Measurements from ENCODE around the gene ITGA3. TPM values are rescaled to one million over a fixed set of nuclear protein-coding genes. Genes with fewer than 3 reads are reported as not detected.

The ITGA3 gene
- total RNA-seq, 1 experiment from 2014 or later: 14.7 TPM

GRCh38 chr17:50118828-50119218 is 62.9 kb downstream of the ITGA3 start:
- intact Hi-C loops (cut with micrococcal nuclease; ENCODE audit: unreplicated experiment): no loop called here
- no peaks in the 10 kb centered on the region for H3K36me3 Mint-ChIP-seq (ENCODE audit: insufficient read depth, unreplicated experiment)

DNA sequence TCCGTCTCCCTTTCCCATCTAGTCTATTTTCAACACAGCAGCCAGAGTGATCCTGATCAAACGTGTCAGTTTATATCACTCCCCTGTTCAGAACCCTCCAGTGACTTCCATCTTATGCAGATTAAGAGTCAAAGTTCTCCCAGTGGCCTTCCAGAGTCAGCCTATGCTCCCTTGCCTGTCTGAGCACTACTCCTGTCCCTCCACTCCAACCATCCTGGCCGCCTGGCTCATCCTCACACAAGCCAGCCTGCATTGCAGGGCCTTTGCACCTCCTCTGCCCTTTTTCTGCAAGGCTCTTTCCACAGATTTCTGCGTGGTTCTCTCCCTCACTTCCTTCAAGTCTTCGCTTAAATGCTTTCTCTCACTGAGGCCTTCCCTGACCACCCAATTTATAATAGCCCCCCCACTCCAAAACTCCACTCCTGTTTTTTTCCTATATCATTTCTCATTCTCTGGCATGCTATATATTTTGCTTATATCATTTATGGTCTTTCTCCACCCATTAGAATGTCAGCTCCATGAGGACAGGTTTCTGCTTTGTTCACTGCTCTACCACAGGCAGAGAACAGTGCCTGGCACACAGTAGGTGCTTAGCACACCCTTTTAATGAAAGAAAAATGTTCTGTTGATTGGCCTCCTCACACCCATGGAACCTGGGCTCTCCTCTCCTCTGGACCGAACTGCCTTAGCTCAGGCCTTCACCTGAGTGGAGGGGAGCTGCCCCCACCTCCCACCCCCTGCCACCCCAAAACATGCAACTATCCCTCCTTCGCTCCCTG is 64.8 kb downstream of the ITGA3 start:
- Mint-ChIP-seq H3K27me3 (ENCODE audit: insufficient read depth, unreplicated experiment) (no peaks in the 10 kb centered on the region), H3K27ac (ENCODE audit: unreplicated experiment) (no peak overlapping the region), H3K9me3 (ENCODE audit: unreplicated experiment) (no peaks in the 10 kb centered on the region), H3K36me3 (ENCODE audit: insufficient read depth, unreplicated experiment) (no peaks in the 10 kb centered on the region), H3K4me3 (ENCODE audit: unreplicated experiment) (no peak overlapping the region), H3K4me1 (ENCODE audit: low read depth, unreplicated experiment) (peaks cover 4% of the 10 kb centered on the region)
- TF ChIP-seq, protein P1, sequence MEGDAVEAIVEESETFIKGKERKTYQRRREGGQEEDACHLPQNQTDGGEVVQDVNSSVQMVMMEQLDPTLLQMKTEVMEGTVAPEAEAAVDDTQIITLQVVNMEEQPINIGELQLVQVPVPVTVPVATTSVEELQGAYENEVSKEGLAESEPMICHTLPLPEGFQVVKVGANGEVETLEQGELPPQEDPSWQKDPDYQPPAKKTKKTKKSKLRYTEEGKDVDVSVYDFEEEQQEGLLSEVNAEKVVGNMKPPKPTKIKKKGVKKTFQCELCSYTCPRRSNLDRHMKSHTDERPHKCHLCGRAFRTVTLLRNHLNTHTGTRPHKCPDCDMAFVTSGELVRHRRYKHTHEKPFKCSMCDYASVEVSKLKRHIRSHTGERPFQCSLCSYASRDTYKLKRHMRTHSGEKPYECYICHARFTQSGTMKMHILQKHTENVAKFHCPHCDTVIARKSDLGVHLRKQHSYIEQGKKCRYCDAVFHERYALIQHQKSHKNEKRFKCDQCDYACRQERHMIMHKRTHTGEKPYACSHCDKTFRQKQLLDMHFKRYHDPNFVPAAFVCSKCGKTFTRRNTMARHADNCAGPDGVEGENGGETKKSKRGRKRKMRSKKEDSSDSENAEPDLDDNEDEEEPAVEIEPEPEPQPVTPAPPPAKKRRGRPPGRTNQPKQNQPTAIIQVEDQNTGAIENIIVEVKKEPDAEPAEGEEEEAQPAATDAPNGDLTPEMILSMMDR (IDR thresholded peaks at IDR 0.05; ENCODE audit: insufficient read depth in 1 of 2, low read depth in 1 of 2, low read length in 1 of 2, severe bottlenecking in 1 of 2, unreplicated experiment in 1 of 2): no peak
- H3K9me3 ChIP-seq: no peaks in the 10 kb centered on the region
- H3K4me1 ChIP-seq: peaks cover 4% of the 10 kb centered on the region; the same call in 1 of the 2 replicates
- POLR2A ChIA-PET: interaction anchor here (0.5 kb wide), 1 partner anchor 233 kb away, joined by 3 read pairs; no protein-coding TSS in a partner anchor
- BruUV-seq (replicated peaks): no TSS peak
- H3K36me3 ChIP-seq (ENCODE audit: control insufficient read depth, insufficient read depth, low read length): no peaks in the 10 kb centered on the region
- DNase-seq: peak; percentile 25 to 44
- no peaks in the 10 kb centered on the region for H3K27me3 ChIP-seq (replicated peaks; ENCODE audit: control insufficient read depth, insufficient read depth, low read length)
- CTCF ChIA-PET: interaction anchor here (1.0 to 1.2 kb wide), 2 partner anchors 9 to 12 kb away, joined by 3 to 4 read pairs; no protein-coding TSS in a partner anchor
- intact Hi-C loops (cut with micrococcal nuclease; ENCODE audit: unreplicated experiment): no loop called here
- no peak overlapping the region for H3K4me3 ChIP-seq (ENCODE audit: low read depth, low read length)

More at GRCh38 chr17:50118828-50119218, 62.9 kb downstream of the ITGA3 start:
- no peaks in the 10 kb centered on the region for H3K36me3 ChIP-seq (ENCODE audit: control insufficient read depth, insufficient read depth, low read length)
- peaks cover 4% of the 10 kb centered on the region for H3K4me1 Mint-ChIP-seq (ENCODE audit: low read depth, unreplicated experiment)
- ChIA-PET CTCF (interaction anchor here (0.6 to 0.9 kb wide), 3 partner anchors 51 to 203 kb away, joined by 3 to 4 read pairs (median 3); no protein-coding TSS in a partner anchor), POLR2A (no interaction called here)
- H3K9me3 ChIP-seq: no peaks in the 10 kb centered on the region
- H3K4me3 Mint-ChIP-seq (ENCODE audit: unreplicated experiment): no peak overlapping the region
- H3K9me3 Mint-ChIP-seq (ENCODE audit: unreplicated experiment): no peaks in the 10 kb centered on the region
- H3K27me3 Mint-ChIP-seq (ENCODE audit: insufficient read depth, unreplicated experiment): no peaks in the 10 kb centered on the region
- no TSS peak for BruUV-seq (replicated peaks)
- H3K27ac Mint-ChIP-seq (ENCODE audit: unreplicated experiment): no peak overlapping the region
- H3K4me1 ChIP-seq: no peaks in the 10 kb centered on the region; the same call in 1 of the 2 replicates
- H3K27me3 ChIP-seq (replicated peaks; ENCODE audit: control insufficient read depth, insufficient read depth, low read length): no peaks in the 10 kb centered on the region
- H3K4me3 ChIP-seq (ENCODE audit: low read depth, low read length): no peak overlapping the region
- peak in 1 of 2 experiments; percentile 41 for DNase-seq
- TF ChIP-seq, protein P1 (IDR thresholded peaks at IDR 0.05; ENCODE audit: insufficient read depth in 1 of 2, low read depth in 1 of 2, low read length in 1 of 2, severe bottlenecking in 1 of 2, unreplicated experiment in 1 of 2): no peak

DNA sequence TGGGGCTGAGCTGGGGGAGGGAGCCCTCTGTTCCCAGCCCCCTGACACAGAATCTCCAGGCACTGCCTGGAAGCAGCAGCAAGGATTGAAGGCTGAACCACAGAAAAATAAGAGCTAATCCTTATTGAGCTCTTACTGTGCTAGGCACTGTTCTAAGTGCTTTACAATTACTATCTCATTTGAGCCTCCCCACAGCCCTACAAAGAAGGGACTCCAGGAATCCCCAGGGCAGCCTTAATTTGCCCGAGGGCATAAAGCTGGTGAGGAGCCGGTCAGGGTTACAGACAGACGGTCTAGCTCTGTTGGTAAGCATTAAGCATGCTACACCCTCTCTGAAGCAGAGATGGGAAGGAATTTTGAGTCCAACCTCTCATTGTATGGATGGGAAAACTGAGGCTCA is 67.0 kb downstream of the ITGA3 start:
- H3K4me3 Mint-ChIP-seq (ENCODE audit: unreplicated experiment): no peak overlapping the region
- ChIA-PET CTCF (interaction anchor here (1.0 to 2.3 kb wide), 6 partner anchors 8 to 235 kb away, joined by 3 to 11 read pairs (median 6); no protein-coding TSS in a partner anchor), POLR2A (interaction anchor here (0.9 kb wide), 1 partner anchor 240 kb away, joined by 4 read pairs; no protein-coding TSS in a partner anchor)
- no peaks in the 10 kb centered on the region for H3K36me3 Mint-ChIP-seq (ENCODE audit: insufficient read depth, unreplicated experiment)
- no peaks in the 10 kb centered on the region for H3K27me3 ChIP-seq (replicated peaks; ENCODE audit: control insufficient read depth, insufficient read depth, low read length)
- H3K4me3 ChIP-seq (ENCODE audit: low read depth, low read length): no peak overlapping the region
- H3K9me3 ChIP-seq: no peaks in the 10 kb centered on the region
- intact Hi-C loops (cut with micrococcal nuclease; ENCODE audit: unreplicated experiment): no loop called here
- TF ChIP-seq, protein P1 (IDR thresholded peaks at IDR 0.05; ENCODE audit: insufficient read depth in 1 of 2, low read depth in 1 of 2, low read length in 1 of 2, severe bottlenecking in 1 of 2, unreplicated experiment in 1 of 2): no peak
- H3K36me3 ChIP-seq (ENCODE audit: control insufficient read depth, insufficient read depth, low read length): no peaks in the 10 kb centered on the region
- BruUV-seq (replicated peaks): no TSS peak
- no peak overlapping the region for H3K27ac Mint-ChIP-seq (ENCODE audit: unreplicated experiment)
- peak in 1 of 2 experiments; percentile 5 for DNase-seq
- no peaks in the 10 kb centered on the region for H3K27me3 Mint-ChIP-seq (ENCODE audit: insufficient read depth, unreplicated experiment)
- no peaks in the 10 kb centered on the region for H3K9me3 Mint-ChIP-seq (ENCODE audit: unreplicated experiment)
- H3K4me1 ChIP-seq: peaks cover 4% of the 10 kb centered on the region; the same call in 1 of the 2 replicates
- peaks cover 4% of the 10 kb centered on the region for H3K4me1 Mint-ChIP-seq (ENCODE audit: low read depth, unreplicated experiment)

Data from Caco-2 (cell line).